A204.1 (cell line): ENCODE measurements around the gene PSD2.

Experiments used
- FAIRE-seq: peaks from 2 replicates; lab custom pipeline; 2012; peaks lifted over from hg19 to GRCh38; lab: Jason Lieb, UNC

Gene PSD2

GRCh38 chr5:139881143-139881733 is 85.6 kb downstream of the PSD2 start:
- FAIRE-seq, result no peak

- no peak for FAIRE-seq
These were observed 86.7 kb downstream of the PSD2 start for GRCh38 chr5:139882316-139882715.

DNA sequence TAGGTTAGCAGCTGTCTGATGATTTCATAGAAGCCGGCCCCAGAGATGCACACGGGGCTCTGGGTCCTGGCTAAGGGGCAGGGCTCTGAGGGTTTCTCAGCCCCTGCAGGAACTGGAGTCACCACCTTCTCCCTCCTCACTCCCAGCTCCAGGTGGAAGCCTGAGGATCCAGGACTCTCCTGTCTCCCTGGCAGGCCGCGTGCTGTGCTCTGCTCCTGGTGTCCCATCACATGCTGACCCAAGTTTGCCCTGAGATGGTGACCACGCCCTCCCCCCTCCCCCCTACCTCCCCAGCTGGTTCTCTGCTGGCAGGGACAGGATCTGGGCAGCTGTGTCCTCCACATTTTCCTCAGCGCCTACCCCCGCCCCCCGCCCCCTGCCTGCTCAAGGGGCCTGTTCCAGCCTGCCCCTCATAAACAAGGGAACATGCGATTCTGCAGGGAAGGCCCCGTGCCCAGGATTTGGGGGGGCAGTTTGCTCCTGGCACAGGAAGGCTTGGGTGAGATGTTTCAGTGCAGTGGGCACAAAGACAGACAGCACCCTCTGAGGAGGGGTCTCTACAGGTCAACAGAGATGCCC is 87.4 kb downstream of the PSD2 start:
- FAIRE-seq, result no peak

GRCh38 chr5:139884144-139884543 is 88.5 kb downstream of the PSD2 start:
- FAIRE-seq, result no peak

GRCh38 chr5:139884734-139885133 is 89.1 kb downstream of the PSD2 start:
- no peak for FAIRE-seq

- no peak for FAIRE-seq
These were observed 89.7 kb downstream of the PSD2 start for GRCh38 chr5:139885172-139885856.

- no peak for FAIRE-seq
These were observed 90.2 kb downstream of the PSD2 start for GRCh38 chr5:139885857-139886208.

DNA sequence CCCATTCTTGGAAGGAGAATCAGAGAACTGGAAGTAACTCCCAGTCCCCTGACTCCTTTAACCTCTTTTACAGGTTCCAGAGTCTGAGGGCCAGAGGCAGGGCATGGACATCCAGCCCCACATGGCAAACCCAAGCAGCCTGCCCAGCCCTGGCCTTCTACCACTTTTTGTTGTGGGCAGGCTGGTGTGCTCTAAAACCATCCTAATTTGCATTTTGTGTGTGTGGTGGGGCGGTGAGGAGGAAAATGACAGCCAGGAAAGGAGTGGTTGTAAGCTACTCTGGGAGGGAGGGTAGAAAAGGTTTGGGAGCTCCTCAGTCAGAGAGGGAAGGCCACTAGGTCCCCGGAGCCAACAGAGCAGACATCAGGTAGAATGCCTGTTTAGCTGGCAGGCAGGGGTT is 90.6 kb downstream of the PSD2 start:
- no peak for FAIRE-seq

GRCh38 chr5:139888370-139888769 is 92.8 kb downstream of the PSD2 start:
- no peak for FAIRE-seq

GRCh38 chr5:139889410-139889809 is 93.8 kb downstream of the PSD2 start:
- no peak for FAIRE-seq

GRCh38 chr5:139893873-139894272 is 98.3 kb downstream of the PSD2 start:
- no peak for FAIRE-seq
